Activated CD8-positive, alpha-beta memory T cell treated with anti-CD3 and anti-CD28 coated beads for 48 hours (primary cell): ENCODE measurements around the gene SELENOM.
"Not testable (repeated sequence)": the region's sequence is repeated elsewhere in the genome, so short reads cannot be mapped to it uniquely, and the experiment has no call there.

Experiments
- DNase-seq, 3 experiments: peaks; one replicate each; pipeline ENCODE4 v3.0.0-alpha.2; 2020; ENCODE audit warnings: low read depth in 2 of 3, low spot score in 2 of 3

The SELENOM gene

GRCh38 chr22:31106001-31106571 lies 1.3 kb downstream of the SELENOM start:
- no peak for DNase-seq

- no peak for DNase-seq
Measured at GRCh38 chr22:31105282-31105929, 2.0 kb downstream of the SELENOM start.

GRCh38 chr22:31104869-31105268 lies 2.5 kb downstream of the SELENOM start:
- DNase-seq, result no peak

- no peak for DNase-seq
Measured at GRCh38 chr22:31103899-31104694, 3.3 kb downstream of the SELENOM start.

GRCh38 chr22:31103111-31103510 lies 4.3 kb downstream of the SELENOM start:
- DNase-seq, result no peak

- DNase-seq, result no peak
Measured at GRCh38 chr22:31102441-31103081, 4.8 kb downstream of the SELENOM start.

GRCh38 chr22:31100762-31101525 lies 6.4 kb downstream of the SELENOM start:
- DNase-seq, result no peak

- DNase-seq, result no peak
Measured at GRCh38 chr22:31099841-31100761, 7.3 kb downstream of the SELENOM start.

GRCh38 chr22:31099386-31099785 lies 8.0 kb downstream of the SELENOM start:
- DNase-seq, result no peak

GRCh38 chr22:31098632-31099110 lies 8.7 kb downstream of the SELENOM start:
- no peak for DNase-seq

GRCh38 chr22:31097941-31098631 lies 9.3 kb downstream of the SELENOM start:
- DNase-seq, result no peak

- not testable (repeated sequence) for DNase-seq
Measured at GRCh38 chr22:31097539-31097938, 9.8 kb downstream of the SELENOM start.

GRCh38 chr22:31096657-31097279 lies 10.6 kb downstream of the SELENOM start:
- no peak for DNase-seq

- no peak for DNase-seq
Measured at GRCh38 chr22:31095637-31096249, 11.6 kb downstream of the SELENOM start.

GRCh38 chr22:31094741-31095140 lies 12.6 kb downstream of the SELENOM start:
- no peak for DNase-seq

- no peak for DNase-seq
Measured at GRCh38 chr22:31094021-31094551, 13.3 kb downstream of the SELENOM start.

GRCh38 chr22:31093086-31093850 lies 14.1 kb downstream of the SELENOM start:
- DNase-seq, result no peak
